HG03565 (cell line): Measurements from ENCODE around the gene SNRPA.
"Not testable (repeated sequence)": the region's sequence is repeated elsewhere in the genome, so short reads cannot be mapped to it uniquely, and the experiment has no call there.

Experiments
- ATAC-seq: cut with Tn5 transposase; IDR thresholded peaks from one replicate; pipeline ENCODE4 v1.9.1; 2021; ENCODE audit warnings: mild to moderate bottlenecking, moderate library complexity; ENCODE audit not compliant: unreplicated experiment

Gene SNRPA

DNA sequence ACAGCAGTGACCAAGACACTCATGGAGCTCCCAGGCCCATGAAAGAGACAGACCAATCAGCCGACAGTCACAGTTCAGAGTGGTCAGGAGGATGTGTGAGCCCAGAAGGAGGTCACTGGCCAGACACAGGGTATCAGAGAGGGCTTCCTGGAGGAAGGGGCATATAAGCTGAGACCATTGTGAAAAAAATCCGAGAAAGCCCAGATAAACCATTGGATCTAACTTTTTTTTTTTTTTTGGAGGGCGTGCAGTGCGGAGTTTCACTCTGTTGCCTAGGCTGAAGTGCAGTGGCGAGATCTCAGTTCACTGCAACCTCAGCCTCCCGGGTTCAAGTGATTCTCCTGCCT is 29.9 kb upstream of the SNRPA start:
- ATAC-seq: no peak

DNA sequence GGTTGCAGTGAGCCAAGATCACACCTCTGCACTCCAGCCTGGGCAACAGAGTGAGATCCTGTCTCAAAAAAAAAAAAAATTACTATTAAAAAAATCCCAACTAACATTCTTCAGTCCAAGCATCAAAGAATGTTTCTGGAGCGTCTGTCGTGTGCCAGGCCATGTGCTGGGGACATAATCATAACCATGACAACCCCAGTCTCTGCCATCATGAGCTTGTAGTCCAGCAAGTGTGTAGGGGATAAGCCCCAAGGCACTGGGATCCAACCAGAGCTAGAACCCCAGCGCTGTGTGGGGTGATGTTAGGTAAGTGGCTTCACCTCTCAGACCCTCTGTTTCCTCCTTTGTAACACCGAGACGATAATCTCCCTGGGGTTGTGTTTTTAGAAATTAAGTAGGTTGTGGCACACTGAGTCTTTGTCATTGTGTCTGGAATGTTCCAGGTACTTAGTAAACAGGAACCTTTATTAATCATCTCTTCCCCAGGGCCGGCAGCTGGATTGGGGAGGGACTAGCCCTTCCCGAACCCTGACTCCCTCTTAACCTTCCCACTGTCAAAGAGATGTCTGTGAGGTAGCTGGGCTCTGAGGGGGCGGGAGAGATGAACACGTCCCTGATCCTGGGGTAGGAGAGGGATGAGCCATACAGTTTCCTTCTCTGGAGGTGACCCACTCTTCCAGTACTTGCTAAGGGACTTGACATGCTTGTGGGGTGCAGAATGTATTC is 28.9 kb upstream of the SNRPA start:
- ATAC-seq: no peak

DNA sequence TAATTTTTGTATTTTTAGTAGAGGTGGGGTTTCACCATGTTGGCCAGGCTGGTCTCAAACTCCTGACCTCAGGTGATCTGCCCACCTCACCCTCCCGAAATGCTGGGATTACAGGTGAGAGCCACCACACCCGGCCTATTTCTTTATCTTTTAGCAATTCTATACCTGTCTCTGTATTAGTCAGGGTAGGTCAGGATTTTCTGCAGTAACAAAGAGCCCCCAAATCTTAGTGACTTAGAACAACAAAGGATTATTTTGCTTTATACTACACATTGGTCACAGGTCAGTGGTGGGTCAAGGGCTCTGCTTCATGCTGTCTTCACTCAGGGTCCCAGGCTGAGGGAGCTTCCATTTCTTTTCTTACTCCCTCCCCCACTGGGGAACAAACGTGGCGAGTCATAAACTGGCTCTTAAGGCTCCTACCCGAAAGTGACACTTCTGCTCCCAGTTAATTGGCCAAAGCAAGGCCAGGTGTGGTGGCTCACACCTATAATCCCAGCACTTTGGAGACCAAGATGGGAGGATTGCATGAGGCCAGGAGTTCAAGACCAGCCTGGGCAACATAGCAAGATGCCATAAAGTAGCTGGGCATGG is 27.2 kb upstream of the SNRPA start:
- no peak for ATAC-seq

DNA sequence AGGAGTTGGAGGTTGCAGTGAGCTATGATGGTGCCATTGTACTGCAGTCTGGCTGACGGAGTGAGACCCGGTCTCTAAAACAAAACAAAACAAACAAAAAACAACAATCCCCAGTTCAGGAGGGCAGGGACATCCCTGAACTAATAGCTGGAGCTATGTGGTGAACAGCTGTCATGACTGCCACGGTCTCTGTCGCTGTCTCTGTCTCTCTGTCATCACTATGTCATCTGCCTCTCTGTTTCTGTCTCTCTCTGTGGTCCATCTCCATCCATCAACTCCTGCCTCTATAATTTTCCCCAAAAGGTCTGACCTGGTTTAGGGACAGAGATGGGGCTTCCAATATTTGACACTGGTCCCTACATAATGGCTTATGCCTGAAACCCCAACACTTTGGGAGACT is 26.7 kb upstream of the SNRPA start:
- ATAC-seq: no peak

DNA sequence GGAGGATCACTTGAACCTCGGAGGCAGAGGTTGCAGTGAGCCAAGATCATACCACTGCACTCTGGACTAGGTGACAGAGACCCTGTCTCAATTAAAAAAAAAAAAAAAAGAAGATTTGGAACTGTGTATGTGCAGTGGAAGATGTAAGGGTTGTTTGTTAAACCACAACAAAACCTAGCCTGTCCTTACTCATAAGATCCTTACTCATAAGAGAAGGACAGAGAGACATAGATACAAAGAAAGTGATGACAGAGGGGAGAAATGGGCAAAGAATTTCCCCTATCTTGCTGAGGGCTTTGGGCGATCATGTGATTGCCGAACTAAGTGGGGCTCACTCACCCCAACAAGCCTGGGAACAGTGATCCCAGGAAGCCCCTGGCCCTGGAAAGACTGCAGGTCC is 26.1 kb upstream of the SNRPA start:
- ATAC-seq: no peak

DNA sequence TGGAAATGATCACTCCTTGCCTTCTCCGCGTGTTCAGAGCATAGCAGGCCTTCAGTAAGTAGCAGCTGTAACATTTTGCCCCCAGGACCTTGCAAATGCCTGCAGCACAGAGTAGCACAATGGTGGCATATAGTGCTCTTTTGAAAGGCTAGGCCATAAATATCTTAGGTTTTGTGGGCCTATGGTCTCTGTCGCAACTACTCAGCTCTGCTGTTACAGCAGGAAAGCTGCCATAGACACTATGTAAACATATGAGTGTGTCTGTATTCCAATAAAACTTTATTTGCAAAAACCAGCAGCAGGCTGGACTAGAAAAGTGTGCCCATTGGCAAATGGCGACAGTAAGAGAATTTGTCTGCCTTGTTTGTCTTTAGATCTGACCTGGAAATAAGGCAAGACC is 24.7 kb upstream of the SNRPA start:
- no peak for ATAC-seq

DNA sequence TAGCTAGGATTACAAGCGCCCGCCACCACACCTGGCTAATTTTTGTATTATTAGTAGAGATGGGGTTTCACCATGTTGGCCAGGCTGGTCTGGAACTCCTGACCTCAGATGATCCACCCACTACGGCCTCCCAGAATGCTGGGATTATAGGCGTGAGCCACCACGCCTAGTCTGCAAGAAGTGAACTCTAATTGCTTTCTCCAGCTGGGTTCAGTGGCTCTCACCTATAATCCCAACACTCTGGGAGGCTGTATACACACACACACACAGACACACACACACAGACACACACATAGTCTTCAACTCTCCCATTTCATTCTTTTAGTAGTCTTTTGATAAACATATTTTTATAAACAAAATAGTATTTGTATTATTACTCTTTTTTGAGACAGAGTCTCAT is 20.9 kb upstream of the SNRPA start:
- not testable (repeated sequence) for ATAC-seq

DNA sequence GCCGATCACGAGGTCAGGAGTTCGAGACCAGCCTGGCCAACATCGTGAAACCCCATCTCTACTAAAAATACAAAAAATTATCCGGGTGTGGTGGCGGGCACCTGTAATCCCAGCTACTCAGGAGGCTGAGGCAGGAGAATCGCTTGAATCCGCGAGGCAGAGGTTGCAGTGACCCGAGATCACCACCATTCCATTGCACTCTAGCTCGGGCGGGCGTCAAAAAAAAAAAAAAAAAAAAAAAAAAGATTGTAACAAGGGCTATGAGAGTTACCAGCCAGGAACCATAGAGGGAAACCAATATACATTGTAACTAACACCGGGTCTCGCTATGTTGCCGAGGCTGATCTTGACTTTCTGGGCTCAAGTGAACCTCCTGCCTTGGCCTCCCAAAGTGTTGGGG is 18.7 kb upstream of the SNRPA start:
- not testable (repeated sequence) for ATAC-seq

DNA sequence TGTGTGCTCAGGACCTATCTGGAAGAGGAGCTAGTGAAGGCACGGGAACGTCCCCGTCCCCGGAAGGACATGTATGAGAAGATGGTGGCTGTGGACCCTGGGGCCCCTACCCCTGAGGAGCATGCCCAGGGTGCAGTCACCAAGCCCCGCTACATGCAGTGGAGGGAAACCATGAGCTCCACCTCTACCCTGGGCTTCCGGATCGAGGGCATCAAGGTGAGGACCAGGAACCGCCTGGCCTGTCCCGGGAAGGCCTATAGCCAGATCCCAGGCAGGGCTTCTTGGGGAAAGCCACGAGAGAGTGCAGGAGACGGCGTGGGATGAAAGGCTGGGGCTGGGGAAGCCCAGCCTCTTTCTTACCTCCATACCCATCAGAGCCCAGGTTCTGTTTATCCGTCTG is 17.9 kb upstream of the SNRPA start:
- no peak for ATAC-seq

DNA sequence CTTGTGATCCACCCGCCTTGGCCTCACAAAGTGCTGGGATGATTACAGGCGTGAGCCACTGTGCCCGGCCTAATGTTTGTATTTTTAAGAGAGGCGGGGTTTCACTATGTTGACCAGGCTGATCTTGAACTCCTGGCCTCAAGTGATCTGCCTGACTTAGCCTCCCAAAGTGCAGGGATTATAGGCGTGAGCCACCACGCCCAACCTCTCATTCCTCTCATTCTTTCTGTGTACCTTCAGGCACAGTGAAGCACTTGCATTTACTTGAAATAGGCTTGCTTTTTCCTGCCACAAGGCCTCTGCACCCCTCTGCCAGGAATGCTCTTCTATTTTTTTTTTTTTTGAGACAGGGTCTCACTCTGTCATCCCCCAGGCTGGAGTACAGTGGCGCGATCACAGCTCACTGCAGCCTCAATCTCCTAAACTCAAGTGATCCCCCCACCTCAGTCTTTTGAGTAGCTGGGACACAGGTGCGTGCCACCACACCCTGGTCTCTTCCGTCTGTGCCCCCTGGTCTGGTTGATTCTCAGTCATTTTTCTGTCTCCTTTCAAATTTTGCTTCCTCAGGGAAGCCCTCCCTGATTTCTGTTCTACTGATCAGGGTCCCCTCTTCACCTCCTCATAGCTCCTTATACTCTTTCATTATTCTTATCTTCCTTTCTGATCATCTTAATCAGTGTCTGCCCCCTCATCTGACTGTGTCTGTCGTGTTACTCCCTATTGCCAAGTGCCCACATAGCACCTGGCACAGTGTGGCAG is 15.8 kb upstream of the SNRPA start:
- ATAC-seq: no peak

DNA sequence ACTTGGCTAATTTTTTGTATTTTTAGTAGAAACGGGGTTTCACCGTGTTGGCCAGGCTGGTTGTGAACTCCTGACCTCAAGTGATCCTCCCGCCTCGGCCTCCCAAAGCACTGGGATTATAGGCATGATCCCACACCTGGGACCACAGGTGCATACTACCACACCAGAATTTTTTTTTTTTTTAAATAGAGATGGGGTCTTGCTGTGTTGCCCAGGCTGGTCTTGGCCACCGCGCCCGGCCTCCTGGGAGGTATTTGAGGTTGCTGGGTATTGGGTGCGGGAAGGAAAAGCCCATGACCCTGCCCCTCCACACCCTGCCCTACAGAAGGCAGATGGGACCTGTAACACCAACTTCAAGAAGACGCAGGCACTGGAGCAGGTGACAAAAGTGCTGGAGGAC is 14.3 kb upstream of the SNRPA start:
- ATAC-seq: no peak

DNA sequence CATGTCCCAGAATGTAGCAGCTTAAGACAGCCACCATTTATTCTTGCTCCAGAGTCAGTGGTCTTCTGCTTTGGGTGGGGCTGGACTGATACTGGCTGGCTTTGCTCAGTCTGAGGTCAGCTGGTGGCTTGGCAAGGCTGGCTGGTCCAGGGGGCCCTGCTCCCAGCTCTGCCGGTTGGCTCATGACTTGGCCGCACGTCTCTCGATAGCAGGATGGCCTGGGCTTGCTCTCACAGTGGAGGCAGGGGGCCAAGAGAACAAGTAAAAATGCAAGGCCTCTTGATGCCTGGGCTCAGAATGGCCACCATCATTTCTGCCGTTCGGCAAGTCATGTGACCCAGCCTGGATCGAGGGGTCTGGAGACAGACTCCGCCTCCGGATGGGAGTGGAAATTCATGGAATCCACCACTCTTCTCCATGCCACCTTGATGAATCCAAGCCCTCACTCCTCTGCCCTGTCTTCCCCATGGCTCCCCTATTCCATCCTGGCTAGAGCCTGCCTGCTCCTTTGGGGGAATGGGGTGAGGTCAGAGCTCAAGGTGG is 13.8 kb upstream of the SNRPA start:
- ATAC-seq: no peak

DNA sequence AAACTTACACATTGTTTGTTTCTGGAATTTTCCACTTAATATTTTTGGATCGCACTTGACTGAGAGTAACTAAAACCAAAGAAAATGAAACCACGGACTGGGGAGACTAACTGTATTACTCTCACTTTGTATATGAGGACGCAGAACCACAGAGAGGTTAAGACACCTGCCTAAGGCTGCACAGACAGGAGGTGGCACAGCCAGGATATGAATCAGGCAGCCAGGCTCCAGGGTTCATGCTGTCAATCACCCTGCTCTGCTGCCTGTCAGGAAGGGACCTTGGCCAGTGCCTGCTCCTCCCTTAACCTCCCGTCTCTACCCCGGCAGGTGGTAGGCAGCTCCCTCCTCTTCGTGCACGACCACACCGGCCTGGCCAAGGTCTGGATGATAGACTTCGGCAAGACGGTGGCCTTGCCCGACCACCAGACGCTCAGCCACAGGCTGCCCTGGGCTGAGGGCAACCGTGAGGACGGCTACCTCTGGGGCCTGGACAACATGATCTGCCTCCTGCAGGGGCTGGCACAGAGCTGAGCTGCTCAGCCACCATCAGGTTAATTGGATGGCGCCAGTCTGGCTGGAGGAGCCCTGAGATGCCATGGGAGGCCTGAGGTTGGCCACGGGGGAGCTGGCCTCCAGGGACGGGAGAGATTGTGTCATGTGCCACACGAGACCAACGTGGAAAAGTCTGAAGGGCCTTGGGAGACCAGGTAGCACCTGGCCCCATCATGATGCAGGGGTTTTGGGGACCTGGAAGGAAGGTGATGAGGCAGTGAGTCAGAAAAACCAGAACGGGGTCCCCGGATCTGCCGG is 11.8 kb upstream of the SNRPA start:
- no peak for ATAC-seq

DNA sequence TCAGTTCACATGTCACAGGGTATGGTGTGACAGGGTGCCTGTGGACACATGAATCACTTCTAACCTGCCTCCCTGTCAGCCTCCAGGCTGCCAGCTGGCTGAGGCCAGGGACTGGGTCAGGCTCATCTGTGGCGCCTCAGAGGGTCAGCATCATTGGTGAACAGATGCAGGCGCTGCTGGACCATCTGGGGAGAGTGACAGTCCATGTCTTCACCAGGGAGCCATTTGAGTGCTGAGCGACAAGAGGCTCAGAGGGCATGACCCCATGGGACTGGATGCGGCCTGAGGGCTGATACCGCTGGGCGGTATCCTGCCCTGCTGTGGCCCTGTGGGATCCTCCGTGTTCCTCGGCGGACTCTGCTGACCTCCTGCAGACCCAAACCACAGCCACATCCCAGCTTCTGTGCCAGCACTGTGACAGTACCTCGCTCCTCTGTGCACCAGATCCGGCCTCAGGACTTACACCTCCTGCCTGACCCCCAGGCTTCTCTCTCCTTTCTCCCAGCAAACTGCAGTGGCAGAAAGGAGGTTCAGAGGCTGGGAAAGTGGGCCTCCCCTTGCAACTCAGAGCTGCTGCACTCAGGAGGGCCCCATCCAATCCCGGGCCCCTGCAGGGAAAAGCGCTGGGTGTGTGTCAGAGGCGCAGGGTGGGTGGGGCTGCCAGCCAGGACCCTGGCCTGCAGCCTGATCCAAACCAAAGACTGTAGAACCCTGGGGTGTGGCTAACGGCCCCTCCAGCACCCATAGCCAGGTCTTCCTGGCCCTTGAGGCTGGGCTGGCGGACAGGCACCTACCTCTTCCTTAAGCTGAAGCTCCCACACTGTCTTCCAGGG is 10.9 kb upstream of the SNRPA start:
- ATAC-seq: no peak

DNA sequence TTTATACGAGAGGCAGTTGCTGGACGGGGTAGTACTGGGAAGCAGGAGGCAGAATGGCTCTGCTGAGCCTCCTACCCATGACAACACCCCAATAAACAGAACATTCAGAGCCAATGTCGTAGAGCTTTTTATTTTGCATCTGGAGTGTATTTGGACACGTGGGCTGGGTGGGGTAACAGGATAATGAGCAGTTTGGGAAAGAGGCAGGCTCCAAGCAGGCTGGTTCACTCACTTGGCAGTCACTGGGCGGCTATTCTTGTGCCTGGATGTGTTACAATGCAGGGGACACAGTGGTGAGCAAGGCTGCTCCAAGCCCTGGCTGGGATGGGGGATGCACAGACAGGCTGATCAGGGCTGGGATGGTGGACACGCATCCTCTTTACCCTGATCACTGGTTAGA is 10.3 kb upstream of the SNRPA start:
- no peak for ATAC-seq

DNA sequence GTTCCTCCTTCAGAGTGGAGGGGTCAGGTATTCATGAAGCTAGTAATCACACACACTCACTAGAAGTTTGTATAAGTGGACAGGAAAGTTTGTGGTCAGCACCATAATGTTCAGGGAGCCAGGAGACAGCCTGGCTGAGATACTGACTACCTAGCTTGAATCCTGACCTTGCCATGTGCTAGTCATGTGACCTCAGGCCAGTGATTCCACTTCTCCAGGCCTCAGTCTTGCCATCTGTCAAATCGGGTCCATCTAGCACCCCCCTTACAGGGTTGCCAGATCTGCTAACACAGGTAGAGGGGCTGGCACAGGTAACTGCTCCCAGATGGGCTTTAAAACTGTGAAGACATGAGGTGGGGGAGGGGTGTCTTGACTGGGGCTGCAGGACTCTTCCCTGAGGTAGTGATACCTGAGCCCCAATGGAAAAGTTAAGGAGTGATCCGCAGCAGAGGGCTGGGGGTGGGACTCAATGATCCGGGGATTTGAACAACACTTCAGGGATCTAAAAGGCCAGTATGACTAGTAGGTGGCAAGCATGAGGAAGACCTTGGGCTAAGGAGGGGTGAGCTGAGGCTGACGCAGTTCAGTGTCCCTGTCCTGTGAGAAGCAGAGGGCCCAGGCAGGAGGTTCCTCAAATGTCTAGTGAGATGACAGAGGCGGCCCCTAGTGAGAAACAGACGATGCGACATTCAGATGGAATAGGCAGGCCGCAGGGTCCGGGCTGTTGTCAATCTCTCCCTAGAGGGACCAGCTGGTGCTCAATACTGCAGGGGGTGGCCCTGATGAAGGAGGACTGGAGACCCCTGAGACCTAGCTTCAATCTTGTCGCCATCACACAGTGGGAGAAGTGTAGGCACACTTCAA is 9.2 kb upstream of the SNRPA start:
- ATAC-seq: no peak

DNA sequence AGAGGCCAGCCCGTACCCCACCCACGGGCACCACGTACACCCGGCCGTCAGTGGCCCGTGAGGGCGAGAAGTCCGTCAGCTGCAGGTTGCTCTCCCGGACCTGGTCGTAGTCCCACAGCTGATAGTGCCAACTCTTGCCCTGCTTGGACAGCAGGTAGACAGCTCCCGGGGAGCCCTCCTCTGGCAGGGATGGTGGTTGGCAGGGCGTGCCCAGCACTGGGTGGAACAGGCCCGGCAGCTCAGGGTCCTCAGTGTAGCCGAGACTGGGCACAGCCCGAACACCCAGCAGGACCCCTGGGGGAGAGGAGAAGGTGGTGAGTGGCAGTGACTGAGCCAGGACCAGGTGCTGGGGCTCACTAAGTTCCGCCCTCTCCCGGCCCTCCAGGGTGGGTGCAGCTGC is 8.5 kb upstream of the SNRPA start:
- ATAC-seq: no peak

DNA sequence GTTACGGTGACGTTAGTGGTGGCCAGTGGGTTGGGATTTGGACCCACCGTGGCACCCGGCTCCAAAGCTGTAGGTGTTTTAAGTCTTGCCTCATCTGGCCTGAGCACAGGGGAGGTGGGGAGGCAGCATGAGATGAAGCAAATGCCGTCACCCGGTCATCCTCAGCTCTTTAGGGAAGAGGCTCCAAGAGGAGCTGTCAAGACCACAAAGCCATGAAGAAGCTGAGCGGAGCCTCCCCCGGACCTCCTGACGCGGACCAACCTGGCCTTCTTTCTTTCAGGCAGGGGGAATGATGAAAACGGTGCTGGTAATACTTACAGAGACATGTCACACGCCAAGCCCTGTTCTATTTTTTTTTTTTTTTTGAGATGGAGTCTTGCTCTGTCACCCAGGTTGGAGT is 8.1 kb upstream of the SNRPA start:
- ATAC-seq: no peak

DNA sequence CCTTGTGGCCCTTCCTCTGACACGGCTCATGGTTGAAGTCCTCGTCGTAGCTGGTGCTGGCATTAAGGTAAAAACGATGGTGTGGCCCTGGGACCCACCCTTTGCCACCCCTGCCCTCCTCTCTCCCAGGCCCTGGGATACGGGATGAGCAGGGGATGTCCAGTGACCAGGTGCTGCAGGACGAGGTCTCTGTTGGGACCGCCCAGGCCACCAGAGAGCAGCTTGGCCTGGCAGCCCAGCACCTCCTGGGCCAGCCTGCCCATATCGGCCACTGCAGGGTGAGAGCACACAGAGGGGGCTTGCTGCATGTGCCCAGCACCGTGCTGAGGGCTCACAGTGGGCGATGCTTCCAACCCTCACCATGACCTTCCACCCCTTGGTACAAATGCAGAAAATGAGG is 7.1 kb upstream of the SNRPA start:
- no peak for ATAC-seq
